Neural progenitor cell (in vitro differentiated cells): ENCODE data around the gene PLD4.

Experiments
- CTCF ChIP-seq: fragments of 200-600 bp; sonication (generic); IDR thresholded peaks from 2 replicates; pipeline ENCODE4 v1.5.1; 2017; ENCODE audit warnings: antibody characterized with exemption, mild to moderate bottlenecking
- EZH2 ChIP-seq: fragments of 200-600 bp; sonication (generic); IDR thresholded peaks from 2 replicates; pipeline ENCODE4 v1.6.1; 2017; ENCODE audit warnings: antibody characterized with exemption, mild to moderate bottlenecking, moderate library complexity

GRCh38 chr14:104957146-104958113 is 32.8 kb downstream of the PLD4 start:
- no peak for TF ChIP-seq CTCF
- TF ChIP-seq EZH2: no peak
